IPS-18c (cell line): ENCODE results near the gene ORAI1.
"Not testable (repeated sequence)": the region's sequence is repeated elsewhere in the genome, so short reads cannot be mapped to it uniquely, and the experiment has no call there.

Experiments
- H3K4me3 ChIP-seq: 2 replicates; pipeline ENCODE4 v1.7.0; 2013; ENCODE audit warnings: low read depth, mild to moderate bottlenecking, low read length, moderate library complexity; ENCODE audit not compliant: insufficient read depth
- H3K9me3 ChIP-seq: one replicate; pipeline ENCODE4 v1.6.1; 2013; ENCODE audit warnings: mild to moderate bottlenecking, low read length, moderate library complexity; ENCODE audit not compliant: control insufficient read depth, insufficient read depth

Gene ORAI1

DNA sequence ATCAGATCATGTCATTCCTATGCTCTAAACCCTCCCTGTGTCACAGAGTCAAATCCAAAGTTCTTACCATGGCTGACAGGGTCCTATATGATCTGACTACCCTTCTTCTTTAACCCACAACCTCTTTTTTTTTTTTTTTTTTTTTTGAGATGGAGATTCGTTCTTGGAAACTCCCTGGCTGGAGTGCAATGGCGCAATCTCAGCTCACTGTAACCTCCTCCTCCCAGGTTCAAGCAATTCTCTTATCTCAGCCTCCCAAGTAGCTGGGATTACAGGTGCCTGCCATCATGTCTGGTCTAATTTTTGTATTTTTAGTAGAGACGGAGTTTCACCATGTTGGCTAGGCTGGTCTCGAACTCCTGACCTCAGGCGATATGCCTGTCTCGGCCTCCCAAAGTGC lies 40.5 kb downstream of the ORAI1 start:
- H3K4me3 ChIP-seq, H3K9me3 ChIP-seq: not testable (repeated sequence)

- Histone ChIP-seq H3K4me3 (no peak overlapping the region), H3K9me3 (no peaks in the 10 kb centered on the region)
These were observed 42.6 kb downstream of the ORAI1 start for GRCh38 chr12:121668750-121669520.

DNA sequence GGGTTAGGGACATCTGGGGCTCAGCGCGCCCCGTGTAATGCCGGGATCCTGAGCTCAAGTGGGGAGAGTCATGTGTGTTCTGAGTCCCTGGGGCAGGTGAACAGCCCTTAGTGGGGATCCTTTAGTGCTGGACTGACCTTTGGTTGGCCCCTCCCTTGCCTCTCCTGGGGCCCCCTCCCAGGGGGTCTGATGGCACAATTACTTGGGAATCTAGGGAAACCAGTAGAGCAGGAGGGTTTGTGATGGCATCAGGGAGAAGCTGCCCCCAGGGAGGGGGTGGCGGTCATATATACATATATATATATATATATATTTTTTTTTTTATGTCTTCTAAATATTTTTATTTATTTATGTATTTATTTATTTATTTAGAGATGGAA lies 43.2 kb downstream of the ORAI1 start, which contains the start of gene MORN3:
Gene MORN3, minus strand, starts transcription at position 134 of the 380 bp plus-strand sequence. CDS start 171 bp downstream, outside the sequence.
- H3K4me3 ChIP-seq = no peak within 1 kb of the TSS
- H3K9me3 ChIP-seq = no peaks in the 10 kb centered on the region

DNA sequence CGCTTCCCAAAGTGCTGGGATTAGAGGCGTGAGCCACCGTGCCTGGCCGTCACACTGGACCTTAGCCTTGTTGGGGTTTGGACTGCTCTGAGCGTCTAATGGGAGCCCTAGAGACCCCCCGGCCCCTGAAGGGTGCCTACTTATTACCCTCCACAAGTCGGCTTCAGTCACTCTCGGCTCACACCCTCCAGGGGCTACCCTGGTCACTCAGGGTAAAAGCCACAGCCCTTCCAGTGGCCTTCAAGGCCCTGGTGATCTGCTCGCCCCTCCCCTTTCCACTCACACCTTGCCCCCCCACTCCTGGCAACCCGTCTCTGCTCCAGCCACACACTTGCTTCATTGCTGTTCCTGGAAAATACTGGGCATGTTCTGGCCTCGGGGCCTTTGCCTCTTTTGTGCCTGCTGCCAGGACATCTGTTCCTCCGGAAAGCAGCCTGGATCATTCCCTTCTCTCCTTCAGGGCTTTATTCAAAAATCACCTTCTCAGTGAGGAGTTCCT lies 46.7 kb downstream of the ORAI1 start:
- Histone ChIP-seq H3K9me3 (no peaks in the 10 kb centered on the region), H3K4me3 (peak overlapping the region; percentile 21)

- Histone ChIP-seq H3K4me3 (no peak overlapping the region; the same call in 1 of the 2 replicates), H3K9me3 (no peaks in the 10 kb centered on the region)
These were observed 49.9 kb downstream of the ORAI1 start for GRCh38 chr12:121676190-121676589.

DNA sequence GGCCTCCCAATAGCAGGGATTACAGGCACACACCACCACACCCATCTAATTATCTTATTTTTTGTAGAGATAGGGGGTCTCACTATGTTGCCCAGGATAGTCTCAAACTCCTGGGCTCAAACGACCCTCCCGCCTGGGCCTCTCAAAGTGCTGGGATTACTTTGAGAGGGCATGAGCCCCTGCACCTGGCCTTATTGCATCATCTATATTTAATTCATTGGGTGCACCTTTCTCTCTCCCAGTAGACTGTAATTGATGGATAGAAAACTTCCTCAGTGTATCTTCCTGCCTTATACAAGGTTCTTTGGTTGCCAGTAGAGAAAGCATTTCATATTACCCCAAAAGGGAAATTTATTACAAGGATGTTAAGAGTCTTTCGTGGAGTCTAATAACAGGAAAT lies 52.0 kb downstream of the ORAI1 start:
- H3K9me3 ChIP-seq = no peaks in the 10 kb centered on the region

DNA sequence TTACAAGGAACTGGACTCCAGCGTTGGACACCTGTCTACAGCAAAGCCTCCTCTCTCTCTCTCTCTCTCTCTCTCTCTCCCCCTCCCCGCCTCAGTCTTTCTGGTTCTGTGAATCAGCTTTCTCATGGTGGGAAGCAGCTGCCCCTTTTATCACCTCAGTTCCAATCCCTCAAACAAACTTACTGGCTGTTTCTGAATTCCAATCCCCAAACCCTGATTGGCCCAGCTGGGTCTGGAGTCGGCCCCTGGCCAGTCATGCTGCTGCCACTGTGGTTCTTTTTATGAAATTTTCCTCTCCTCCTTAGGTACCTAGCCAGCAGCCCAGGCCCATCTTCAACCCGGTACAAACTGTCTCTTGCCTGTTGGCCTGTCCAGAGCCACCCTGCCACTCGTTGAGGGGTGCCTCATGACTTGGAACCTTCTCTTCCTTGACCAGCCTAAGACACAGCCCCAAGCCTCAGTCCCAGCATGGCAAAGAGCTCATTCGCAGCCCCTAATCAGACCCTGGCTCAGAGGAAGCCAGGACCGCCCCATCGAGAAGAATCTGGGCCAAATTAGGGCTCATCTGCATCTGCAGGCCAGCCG lies 52.5 kb downstream of the ORAI1 start:
- Histone ChIP-seq H3K4me3 (no peak overlapping the region), H3K9me3 (no peaks in the 10 kb centered on the region)

More for the DNA sequence above, 52.0 kb downstream of the ORAI1 start:
- H3K4me3 ChIP-seq = no peak overlapping the region

GRCh38 chr12:121679661-121680197 lies 53.4 kb downstream of the ORAI1 start:
- not testable (repeated sequence) for H3K9me3 ChIP-seq, H3K4me3 ChIP-seq

- H3K4me3 ChIP-seq = no peak overlapping the region
- no peaks in the 10 kb centered on the region for H3K9me3 ChIP-seq
These were observed 62.6 kb downstream of the ORAI1 start for GRCh38 chr12:121688966-121689365.

- H3K4me3 ChIP-seq = no peak overlapping the region
- H3K9me3 ChIP-seq = no peaks in the 10 kb centered on the region
These were observed 63.1 kb downstream of the ORAI1 start for GRCh38 chr12:121689430-121689829.
